ENCODE measurements around the gene CCDC78.

DNA sequence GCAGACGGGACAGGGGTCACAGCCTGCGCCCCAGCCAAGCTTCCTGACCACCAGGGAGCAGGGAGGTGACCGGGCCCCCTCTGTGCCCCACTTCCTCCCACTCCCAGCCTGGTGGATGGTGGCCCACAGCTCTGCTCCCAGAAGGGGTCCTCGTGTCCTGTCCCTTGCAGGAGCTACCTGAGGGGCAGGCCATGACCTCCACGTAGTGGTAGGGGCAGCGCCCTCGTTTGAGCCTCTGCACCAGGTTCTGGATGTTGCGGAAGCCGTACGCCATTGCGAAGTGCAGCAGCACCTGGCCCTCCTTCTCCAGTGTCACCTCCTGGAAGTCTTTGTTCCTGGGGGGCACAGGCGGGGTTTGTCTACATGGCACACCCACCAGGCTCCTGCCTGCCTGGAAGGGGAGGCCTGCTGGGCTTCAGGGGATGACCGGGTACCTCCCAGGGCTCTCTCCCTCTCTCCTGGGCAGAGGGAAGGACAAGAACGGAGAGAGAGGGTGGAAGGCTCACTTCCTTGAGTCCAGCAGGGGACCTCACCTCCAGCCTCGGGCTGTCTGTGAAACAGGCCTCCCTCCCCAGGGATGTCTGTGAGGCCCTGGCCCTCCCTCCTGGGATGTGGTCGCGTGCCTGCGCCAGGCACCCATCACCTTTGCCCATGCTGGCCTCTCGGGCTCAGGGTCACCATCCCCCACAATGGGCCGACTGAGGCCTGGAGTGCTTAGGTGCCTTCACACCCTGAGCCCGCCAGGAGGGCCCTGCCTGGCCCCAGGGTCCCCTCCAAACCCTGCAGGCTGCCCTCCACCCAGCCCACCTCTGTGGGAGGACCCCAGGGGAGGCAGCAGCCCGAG lies 4.6 kb upstream of the CCDC78 start:
- TF ChIP-seq, protein P1, sequence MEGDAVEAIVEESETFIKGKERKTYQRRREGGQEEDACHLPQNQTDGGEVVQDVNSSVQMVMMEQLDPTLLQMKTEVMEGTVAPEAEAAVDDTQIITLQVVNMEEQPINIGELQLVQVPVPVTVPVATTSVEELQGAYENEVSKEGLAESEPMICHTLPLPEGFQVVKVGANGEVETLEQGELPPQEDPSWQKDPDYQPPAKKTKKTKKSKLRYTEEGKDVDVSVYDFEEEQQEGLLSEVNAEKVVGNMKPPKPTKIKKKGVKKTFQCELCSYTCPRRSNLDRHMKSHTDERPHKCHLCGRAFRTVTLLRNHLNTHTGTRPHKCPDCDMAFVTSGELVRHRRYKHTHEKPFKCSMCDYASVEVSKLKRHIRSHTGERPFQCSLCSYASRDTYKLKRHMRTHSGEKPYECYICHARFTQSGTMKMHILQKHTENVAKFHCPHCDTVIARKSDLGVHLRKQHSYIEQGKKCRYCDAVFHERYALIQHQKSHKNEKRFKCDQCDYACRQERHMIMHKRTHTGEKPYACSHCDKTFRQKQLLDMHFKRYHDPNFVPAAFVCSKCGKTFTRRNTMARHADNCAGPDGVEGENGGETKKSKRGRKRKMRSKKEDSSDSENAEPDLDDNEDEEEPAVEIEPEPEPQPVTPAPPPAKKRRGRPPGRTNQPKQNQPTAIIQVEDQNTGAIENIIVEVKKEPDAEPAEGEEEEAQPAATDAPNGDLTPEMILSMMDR (IDR thresholded peaks at IDR 0.05; ENCODE audit: extremely low read depth in 1 of 2, insufficient read depth in 1 of 2, low read depth in 1 of 2, low read length in 2 of 2), result no peak
- no peak for TF ChIP-seq POLR2A (IDR thresholded peaks at IDR 0.05; ENCODE audit: low read depth, low read length)
- no peak for TF ChIP-seq POLR2AphosphoS5 (IDR thresholded peaks at IDR 0.05; ENCODE audit: insufficient read depth, low read depth, low read length)
- TF ChIP-seq, protein P2, sequence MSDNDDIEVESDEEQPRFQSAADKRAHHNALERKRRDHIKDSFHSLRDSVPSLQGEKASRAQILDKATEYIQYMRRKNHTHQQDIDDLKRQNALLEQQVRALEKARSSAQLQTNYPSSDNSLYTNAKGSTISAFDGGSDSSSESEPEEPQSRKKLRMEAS (IDR thresholded peaks at IDR 0.05; ENCODE audit: insufficient read depth, insufficient read length), result no peak
- no peak for TF ChIP-seq EZH2 (IDR thresholded peaks at IDR 0.05; ENCODE audit: borderline replicate concordance, low read depth, low read length, severe bottlenecking)
- TF ChIP-seq GATA2 (IDR thresholded peaks at IDR 0.05; ENCODE audit: insufficient read depth, insufficient read length, low read depth, low read length), result no peak
- TF ChIP-seq FOS (IDR thresholded peaks at IDR 0.05; ENCODE audit: borderline replicate concordance, insufficient read depth, low read length), result no peak
- no peak for TF ChIP-seq JUN (IDR thresholded peaks at IDR 0.05; ENCODE audit: borderline replicate concordance, insufficient read depth, insufficient read length, low read depth)
